G401 (cell line): ENCODE results near the gene MACROH2A1. TPM values are rescaled to one million over a fixed set of nuclear protein-coding genes. Genes with fewer than 3 reads are reported as not detected.

Experiments
- DNase-seq: peaks from one replicate; pipeline ENCODE4 v3.0.0-alpha.2; 2015; ENCODE audit warnings: low spot score
- in situ Hi-C: cut with HindIII; loops from 2 replicates; pipeline ENCODE4 v1.10.0; 2016; ENCODE audit warnings: low sequenced_read_pairs, mixed read lengths
- total RNA-seq: library from RNA; depleted of rRNA; stranded (reverse); fragments of >200 nt; shearing (Covaris generic); gene quantifications from 2 replicates; pipeline ENCODE4 v1.2.3, GENCODE V29; 2014

The MACROH2A1 gene
- total RNA-seq, 1 experiment from 2014 or later, result 1,162 TPM

DNA sequence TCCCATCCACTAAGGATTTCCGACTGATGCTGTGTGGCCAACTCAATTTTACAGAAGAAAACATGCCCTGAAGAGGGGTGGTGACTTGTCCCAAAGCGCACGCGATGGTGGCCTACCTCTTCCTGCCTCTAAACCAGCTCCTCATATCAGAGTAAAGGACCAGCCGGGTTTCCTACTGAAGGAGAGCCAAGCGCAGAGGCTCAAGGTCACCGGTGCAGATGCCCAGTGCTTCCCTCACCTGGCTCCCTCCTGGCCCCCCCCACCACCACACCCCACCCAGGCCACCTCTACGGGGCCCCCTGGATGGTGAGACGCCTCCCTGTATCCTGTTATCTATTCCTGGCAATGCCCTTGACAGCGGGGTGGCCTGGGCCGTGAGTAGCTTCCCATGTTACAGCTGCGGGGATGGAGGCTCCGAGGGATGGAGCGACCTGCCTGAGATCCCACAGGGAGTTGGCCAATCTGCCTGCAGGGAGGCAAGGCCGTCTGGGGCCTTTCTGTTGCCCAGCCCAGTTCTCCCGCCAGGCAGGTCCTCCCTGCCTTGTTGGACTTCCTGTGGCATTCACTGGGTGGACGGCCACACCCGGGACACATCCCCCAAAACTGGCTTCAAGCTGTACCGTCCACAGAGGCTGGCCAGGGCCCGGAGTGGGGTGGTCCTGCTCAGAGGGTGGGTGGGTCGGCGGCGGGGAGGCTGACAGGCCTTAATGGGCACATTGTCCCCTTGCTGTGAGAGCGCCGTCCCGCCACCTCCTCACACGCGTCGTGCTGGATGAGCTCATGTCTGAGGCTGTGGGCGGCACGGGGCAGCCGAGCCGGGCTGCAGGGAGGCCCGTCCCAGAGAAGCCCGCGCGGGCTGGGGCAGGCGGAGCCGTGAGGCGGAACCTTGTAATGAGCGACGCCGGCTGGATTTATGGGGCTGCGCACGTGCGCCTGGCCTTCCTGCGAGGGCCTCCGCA lies 72.5 kb downstream of the MACROH2A1 start:
- in situ Hi-C loops, result no loop called here
- DNase-seq, result no peak

DNA sequence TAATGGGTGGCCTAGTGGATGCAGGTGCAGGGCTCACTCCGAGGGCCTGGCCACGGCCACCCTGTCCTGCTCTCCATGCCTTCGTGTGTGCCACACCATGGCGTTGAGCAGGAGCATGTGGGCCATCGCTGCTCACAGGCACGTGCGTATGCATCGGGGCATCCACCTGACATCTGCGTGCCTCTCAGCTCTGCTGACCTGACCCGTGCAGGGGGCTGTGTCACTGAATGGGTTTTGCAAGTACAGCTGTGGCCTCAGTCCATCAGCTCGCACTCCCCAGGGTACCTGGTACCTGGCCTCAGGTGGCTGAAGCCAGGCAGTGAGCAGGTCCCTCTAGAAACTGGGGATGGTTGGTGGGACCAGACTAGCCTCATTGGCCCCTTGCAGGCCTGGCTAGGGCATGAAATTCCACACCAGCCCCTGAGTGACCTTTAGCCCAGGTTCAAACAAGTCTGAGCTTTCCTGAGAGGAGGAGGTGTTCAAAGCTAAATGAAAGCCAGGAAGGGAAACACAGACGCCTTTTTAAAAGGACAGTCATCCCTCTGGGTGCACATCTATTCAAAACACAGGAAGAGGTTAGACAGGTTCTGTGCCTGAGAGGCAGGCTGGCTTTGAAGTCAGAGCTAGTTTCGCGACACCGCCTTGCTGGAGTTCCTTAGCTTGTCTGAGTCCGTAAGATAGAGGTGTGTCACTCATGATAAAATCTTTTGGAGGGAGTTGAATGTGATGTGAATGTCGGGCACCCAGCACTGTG lies 74.0 kb downstream of the MACROH2A1 start:
- in situ Hi-C loops, result no loop called here

DNA sequence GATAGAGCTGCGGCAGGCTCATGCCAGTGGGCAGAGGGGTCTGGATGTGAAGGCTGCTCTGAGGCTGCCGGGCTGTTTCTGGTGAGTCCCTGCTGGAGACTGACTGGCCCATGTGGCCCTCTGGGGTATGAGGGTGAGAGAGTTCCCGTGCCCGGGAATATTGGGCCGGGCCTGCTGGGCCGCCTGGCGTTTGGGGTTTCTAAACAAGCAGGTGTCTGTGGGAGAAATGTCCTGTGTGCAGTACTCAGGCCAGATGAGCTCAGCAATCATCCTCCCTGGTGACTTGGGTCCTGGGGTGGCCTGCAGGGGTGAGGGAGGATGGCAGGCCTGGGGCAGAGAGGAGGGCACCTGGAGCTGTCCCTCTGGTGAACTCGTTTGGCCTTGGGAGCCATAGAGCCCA lies 74.9 kb downstream of the MACROH2A1 start:
- in situ Hi-C loops, result no loop called here

More for the DNA sequence above, 74.0 kb downstream of the MACROH2A1 start:
- no peak for DNase-seq

DNA sequence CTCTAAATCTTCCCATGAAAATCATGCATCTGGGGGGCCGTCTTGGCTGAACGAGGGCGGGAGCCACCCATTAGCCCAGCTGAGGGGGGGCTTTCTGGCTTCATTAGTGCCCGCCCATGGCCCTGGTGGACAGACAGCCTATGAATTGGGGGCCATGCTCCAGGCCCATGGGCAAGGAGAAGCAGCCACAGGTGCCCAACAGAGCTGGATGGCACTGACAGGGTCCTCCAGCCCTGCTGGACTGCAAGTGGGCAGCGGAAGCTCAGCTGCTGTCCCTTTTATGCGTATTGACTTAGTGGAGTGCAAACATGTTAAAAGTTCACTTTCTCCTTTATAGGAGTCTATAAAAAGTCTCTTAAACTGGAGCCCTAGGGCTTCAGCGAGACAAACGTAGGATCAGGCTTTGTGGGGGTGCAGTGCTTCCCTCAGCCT lies 75.3 kb downstream of the MACROH2A1 start:
- in situ Hi-C loops, result no loop called here
- no peak for DNase-seq

More for the DNA sequence above, 74.9 kb downstream of the MACROH2A1 start:
- DNase-seq, result no peak

DNA sequence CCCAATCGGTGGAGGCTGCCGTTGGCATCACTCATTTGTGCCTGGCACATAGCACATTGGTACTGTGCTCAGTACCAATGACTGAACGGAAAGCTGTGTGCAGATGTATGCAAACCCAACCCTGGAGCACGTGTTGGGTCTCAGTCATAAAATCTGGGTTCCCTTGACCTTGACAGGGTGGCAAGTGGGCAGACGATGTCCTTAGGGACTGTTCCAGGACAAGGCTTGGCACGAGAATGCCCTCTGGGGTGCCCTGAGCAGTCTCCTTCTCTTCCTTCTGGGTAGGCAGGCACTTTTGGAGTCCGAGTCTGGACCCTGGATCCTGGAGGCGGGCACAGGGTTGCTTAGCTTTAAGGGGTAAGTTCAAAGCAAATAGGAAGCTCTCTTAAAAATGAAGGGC lies 75.8 kb downstream of the MACROH2A1 start:
- no peak for DNase-seq
- in situ Hi-C loops, result no loop called here

DNA sequence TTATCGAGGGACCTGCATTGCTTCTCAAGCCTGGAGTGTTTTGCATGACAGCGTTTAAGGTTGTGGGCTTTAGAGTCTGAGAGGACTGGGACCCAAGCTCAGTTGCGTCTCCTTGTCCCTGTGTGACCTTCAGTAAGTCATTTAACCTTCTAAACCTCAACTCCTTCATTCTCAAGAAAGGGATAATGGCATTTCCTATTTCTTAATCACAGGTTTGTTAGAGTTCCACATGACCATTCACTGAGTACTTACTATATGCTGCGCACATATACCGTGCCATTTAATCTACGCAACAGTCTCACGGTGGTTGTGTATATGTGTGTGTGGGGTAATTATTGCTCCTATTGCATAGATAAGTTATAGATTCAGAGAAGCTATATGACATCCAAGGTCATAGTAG lies 76.3 kb downstream of the MACROH2A1 start:
- no peak for DNase-seq
- in situ Hi-C loops, result no loop called here

DNA sequence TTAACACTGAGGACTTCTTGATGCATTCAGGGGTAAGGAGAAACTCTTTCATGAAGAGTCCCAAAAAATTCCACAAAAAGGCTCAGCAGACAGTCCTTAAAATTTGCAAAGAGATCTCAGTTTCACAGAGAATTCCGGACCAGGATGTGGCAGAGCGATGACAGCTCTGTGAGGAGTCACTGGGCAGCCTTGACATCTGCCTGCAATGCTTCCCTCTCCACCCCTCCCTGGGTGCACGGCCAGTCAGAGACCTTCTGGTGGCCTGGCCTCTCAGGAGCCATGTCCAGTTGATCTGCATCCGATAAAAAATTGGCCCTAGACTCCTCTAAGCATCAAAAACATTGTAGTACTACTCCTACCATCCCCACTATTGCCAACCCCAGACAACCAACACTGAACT lies 76.8 kb downstream of the MACROH2A1 start:
- in situ Hi-C loops, result no loop called here
- DNase-seq, result no peak

DNA sequence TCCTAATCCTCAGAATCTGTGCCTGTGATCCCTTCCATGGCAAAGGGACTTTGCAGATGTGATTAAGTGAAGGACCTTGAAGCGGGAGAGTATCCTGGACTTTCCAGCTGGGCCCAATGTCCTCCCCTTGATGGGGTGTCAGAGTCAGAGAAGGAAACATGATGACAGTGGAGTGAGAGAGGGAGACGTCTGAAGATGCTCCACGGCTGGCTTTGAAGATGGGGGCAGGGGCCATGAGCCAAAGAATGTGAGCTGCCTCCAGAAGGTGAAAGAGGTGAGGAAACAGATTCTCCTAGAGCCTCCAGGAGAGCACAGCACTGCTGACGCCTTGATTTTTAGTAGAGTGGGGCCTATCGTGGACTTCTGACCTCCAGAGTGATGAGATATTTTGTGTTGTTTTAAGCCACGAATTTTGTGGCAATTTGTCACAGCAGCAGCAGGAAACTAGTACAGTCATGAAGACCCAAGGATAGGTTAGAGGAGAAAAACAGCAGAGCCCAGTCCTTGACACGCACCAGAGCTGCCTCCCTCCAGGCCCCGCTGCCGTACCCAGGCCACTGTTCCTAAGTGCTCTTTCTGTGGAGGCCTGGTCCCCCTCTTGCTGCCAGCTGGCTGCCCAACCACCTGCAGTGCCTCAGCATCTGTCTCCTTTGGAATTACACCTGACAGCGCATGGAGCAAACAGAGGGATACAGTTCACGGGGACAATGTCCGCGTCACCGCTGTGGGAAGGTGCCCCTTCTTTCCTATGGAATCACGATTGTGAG lies 78.1 kb downstream of the MACROH2A1 start:
- in situ Hi-C loops, result no loop called here
- DNase-seq, result no peak

DNA sequence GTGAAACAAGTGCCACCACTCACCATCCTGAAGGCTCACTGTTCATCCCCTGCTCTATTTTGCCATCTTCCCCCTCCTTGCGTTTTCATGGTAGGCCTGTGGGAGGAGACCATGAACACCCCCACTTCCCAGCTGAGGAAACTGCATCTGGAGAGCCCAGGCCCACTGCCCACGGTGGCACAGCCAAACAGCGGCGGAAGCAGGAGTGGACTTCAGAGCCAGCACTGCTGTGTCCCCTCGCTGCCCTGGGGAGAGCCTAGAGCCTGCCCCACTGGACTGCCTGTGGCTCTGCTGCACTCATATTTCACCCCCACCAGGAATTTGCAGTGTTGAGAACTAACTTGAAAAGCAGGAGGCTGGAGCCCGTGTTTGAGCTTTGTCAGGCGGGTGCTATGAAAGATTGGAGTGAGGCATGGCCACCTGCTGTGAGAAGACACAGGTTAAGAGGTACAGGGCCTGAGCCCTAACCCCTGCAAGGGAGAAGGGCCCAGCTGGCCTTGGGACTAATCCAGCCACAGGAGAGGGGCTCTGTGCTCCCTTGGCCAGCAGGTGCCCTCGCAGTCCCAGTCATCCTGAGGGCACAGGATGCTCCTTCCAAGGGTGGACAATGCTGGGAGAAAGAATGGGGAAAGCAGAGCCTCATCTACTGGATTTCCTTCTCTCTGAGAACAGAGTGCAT lies 79.0 kb downstream of the MACROH2A1 start:
- in situ Hi-C loops, result no loop called here
- no peak for DNase-seq

DNA sequence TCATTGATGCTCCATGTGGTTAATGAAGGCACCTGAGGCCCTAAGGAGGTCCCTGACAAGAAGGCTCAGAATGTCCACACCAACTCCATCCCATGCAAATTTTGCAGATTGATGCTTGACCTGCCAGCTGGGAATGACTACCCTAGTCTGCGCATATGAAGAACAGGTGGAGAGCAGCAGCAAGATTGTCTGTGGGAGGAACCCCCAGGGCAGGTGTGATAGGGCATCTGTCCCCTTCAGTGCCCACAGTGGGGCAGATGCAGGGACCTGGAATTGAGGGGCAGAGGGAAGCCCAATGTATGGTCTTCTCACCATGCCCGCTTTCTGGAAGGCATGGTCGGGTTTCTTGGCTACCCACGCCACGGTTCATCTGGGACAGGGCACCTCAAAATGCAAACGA lies 79.6 kb downstream of the MACROH2A1 start:
- no peak for DNase-seq
- in situ Hi-C loops, result no loop called here

DNA sequence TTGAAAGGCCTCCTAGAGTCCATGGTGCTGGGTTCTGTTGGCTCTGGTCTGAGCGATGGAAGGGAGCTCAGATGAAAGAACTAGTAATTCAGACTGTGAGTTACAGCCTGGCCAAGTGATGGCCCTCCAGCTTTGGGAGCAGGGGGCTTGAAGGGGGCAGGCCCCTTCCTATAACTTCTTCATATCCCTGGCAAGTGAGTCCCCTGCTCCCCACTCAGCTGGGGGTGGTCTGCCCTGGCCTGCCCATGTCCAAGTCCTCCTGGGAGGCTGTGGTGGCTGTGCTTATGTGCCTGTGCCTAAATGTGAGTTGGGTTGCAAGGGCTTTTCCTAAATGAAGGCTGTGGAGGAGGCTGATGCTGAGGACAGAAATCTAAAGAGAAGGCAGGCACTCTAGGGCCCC lies 80.1 kb downstream of the MACROH2A1 start:
- in situ Hi-C loops, result no loop called here
- no peak for DNase-seq

DNA sequence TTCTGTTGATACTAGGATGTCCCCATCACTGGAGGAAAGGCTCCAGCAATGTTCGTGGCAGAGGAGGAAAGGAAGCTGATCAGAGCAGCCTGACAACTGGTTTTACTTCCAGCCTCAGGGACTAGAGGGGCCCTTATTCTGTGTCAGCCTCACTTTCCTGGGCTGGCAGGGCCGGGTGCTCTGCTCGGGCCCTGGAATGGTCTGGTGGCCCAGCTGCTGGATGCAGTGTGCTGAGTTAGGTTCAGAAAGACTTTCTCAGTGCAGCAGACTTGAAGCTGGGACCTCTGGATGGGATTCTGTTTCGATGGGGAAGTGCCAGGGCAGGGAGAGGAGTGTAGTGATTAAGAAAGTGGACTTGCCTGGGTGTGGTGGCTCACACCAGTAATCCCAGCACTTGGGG lies 81.0 kb downstream of the MACROH2A1 start:
- DNase-seq, result no peak
- in situ Hi-C loops, result no loop called here

DNA sequence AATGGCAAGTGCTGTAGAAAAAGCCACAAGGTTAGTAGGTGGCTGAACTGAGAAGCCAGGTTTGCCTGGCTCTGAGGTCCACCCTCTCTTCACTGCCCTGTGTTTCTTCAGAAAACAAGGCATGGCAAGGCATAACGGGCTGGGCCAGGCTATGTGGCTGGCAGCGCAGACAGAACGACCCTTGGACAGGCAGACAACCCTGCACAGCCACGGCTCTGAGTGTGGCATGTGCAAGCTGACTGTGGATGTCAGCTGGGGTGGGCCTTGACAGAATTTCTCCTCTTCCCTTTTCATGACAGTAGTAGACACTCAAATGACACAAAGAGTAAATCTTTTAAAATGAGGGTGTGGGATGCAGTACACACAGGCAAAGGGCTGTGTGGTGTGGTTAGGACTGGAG lies 81.7 kb downstream of the MACROH2A1 start:
- no peak for DNase-seq
- in situ Hi-C loops, result no loop called here

DNA sequence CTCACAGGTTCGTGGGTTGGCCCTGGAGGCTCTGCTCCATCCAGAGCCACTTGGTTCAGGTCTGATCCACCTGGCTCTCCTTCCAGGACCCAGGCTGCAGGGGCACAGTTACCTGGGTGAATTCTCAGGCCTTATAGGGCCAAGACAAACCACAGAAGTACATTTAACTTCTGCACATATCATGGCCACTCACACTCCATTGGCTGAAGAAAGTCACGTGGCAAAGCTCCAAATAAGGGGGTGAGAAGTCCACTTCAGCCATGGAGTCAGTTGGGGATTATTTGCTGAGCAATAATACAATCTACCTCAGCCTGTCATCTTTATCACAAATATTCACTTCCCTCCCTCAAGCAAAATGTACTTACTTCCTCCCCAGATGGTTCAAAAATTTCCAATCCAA lies 83.6 kb downstream of the MACROH2A1 start:
- in situ Hi-C loops, result no loop called here
- no peak for DNase-seq

DNA sequence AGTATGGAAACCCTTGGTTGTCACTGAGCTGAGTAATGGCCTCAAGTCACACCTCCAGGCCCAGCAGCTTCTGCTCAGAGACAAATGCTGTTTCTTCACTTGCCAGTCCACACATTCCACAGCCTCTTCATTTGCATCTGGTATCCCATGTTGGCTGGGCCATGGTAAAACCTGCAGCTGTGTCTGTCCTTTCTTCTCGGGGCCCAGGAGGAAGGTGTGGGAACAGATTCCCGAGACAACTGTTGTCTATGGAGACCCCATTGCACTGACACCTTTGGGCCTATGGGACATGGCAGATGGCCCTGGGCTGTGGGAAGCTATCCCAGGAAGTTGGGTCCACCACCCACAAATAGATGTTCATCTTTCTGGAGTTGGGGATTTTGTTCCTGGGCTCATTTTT lies 85.1 kb downstream of the MACROH2A1 start:
- in situ Hi-C loops, result no loop called here
- no peak for DNase-seq

DNA sequence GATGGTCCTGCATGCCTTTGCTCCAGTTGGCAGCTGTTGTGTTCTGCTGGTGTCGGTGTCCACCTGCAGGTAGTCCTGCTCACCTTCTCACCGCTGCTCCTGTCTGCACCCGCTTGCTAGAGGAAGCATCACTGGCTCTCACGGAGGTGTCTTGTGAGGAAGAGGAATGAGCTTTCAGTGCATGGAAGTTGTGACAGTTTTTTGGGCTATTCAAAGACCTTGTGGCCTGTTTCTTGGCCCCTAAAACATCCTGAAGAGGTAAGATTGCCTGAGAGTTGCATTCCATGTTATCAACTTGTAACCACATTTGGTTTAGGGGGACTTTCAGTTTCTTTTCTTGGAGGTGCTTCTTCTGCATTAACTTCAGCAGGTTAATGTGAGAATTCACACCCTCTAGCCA lies 85.6 kb downstream of the MACROH2A1 start:
- no peak for DNase-seq
- in situ Hi-C loops, result no loop called here

DNA sequence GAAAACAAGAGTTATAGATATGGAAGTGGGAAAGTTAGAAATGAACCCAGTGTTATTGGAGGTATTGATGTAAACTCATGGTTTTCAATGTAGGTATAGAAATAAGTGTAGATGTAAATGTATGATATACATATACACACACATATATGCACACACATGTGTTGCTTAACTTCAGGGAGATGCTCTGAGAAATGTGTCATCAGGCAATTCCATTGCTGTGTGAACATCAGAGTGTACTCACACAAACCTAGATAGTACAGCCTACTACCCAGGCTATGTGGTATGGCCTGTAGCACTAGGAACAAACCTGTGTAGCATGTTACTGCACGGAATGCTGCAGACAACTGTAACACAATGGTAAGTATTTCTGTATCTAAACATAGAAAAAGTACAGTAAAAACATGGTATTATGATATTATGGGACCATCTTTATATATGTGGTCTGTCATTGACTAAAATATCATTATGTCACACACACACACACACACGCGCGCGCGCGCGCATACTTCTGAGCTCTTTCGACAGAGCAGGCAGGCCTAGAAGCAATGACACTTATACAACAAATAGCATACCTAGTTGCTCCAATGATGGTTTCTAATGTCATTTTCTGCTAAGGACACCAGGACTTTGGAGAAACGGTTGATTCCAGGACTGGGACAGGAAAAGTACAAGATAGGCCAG lies 86.6 kb downstream of the MACROH2A1 start:
- no peak for DNase-seq
- in situ Hi-C loops, result no loop called here

DNA sequence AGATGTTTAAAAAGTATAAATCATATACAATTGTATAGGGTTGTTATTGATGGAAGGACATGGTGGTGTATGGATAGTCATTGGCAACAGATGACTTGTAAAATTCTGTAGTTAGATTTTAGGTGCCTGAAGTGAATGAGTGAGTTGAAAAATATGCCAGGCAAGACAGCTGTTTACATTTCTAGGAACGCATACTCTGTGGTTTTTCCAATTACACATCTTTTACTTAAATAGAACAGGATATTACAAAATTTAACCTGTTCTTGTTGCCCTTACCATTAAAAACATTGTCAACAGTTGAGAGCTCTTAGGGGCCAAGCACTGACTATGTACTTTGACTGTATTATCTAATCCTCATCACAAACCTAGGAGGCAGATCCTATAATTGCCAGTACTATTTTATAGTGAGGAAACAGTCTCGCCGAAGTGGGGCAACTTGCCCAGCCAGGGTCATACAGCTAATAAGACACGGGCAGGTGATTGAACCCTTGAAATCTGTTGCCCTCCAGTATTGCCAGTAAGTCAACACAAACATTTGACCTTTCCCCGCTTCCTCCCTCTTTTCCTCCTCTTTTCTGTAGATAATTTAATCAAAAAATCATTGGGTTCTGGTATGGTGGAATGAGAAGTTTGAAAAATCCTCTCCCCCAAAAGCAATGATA lies 88.6 kb downstream of the MACROH2A1 start:
- no peak for DNase-seq
- in situ Hi-C loops, result no loop called here
